ENCODE data around the gene FHIP1B. TPM values are rescaled to one million over a fixed set of nuclear protein-coding genes. Genes with fewer than 3 reads are reported as not detected.

Gene FHIP1B
- total RNA-seq, 1 donor from 2014 or later: 6.9 TPM

DNA sequence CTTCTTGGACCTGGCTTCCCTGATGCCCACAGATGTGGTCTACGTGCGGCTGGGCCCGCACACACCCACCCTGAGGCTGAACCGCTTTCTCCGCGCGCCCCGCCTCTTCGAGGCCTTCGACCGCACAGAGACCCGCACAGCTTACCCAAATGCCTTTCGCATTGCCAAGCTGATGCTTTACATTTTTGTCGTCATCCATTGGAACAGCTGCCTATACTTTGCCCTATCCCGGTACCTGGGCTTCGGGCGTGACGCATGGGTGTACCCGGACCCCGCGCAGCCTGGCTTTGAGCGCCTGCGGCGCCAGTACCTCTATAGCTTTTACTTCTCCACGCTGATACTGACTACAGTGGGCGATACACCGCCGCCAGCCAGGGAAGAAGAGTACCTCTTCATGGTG lies 5.7 kb upstream of the FHIP1B start:
- no peak for DNase-seq (ENCODE audit: low read depth in 2 of 2)

DNA sequence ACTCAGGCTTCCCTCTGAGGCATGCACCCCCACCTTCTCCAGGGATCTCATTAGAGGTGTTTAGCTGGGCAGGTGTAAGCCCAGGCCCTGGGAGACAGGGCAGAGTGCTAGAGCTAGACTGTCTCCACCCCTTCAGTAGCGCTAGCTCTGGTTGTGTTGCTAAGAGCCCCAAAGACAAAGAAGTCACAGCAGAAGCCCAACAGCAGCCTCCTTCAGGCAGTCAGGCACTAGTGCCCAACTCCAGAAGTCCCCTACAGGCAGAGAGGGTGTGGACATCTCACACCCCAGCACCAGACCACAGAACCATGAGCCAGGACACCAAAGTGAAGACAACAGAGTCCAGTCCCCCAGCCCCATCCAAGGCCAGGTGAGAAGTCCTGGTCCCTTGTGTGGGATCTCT lies 4.5 kb upstream of the FHIP1B start, which contains the start of gene CNGA4:
CNGA4 (plus strand) TSS at position 188 of the 400 bp plus-strand sequence; CDS start at position 306, 118 bp downstream.
- no peak for DNase-seq (ENCODE audit: low read depth in 2 of 2)

DNA sequence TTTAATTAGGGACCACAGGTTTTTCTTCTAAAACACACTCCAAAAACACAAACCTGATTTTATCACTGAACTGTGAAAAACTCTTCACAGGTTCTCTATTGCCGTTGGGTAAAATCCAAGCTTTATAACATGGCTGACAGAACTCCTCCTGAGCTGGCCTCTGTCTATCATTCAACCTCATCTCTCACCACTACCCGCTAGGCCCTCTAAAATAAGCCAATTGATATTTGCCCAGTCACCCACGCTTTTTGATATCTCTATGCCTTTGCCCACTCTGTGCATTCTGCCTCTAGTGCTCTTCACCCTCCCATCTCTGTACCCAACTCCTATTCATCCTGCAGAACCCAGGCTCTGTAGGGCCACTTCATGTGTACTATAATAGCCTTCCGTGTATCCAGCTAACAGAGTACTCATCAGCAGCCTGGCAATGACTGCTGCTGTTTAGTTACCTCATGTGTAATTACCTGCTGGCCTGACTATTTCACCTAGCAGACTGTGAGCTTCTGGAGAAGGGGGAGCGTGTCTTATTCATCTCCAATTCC lies 3.4 kb upstream of the FHIP1B start:
- no peak for DNase-seq (ENCODE audit: low read depth in 2 of 2)

DNA sequence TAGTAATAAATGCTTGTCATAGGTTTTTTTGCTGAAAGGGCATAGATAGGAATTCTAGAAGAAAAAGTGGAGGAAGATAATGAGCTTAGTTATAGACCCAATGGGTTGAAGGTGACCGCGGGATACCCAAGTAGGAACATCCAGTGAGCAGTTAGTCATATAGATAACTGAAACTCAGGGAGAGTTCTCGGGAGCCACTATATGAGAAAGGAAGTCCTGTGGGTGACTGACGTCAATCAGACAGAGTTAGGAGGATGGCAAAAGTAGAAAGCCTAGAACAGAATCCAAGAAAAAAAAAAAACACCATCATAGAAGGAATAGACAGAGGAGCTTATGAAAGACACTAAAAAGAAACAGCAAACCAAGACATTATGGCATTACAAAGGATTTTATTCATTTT lies 2.8 kb upstream of the FHIP1B start:
- DNase-seq (ENCODE audit: low read depth in 2 of 2): no peak

DNA sequence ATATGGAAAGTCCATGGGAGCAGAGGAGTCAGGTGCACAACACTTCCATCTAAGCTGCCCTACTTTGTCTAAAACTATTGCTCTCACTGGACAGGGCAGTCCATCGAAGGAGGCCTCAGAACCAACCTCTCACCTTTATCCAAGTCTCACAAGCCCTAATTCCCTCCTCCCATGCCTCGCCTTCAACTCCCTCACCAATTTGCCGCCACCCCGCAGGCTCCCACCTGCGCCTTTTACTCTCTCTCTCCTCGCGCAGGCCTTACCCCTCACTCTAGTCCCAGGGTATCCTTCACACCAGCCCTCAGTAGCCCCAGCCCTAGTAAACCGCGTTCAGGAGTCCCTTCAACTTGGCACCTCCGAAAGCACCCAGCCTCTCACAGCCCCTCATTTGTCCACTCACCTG lies 451 bp downstream of the FHIP1B start:
- DNase-seq (ENCODE audit: low read depth in 2 of 2): no peak

DNA sequence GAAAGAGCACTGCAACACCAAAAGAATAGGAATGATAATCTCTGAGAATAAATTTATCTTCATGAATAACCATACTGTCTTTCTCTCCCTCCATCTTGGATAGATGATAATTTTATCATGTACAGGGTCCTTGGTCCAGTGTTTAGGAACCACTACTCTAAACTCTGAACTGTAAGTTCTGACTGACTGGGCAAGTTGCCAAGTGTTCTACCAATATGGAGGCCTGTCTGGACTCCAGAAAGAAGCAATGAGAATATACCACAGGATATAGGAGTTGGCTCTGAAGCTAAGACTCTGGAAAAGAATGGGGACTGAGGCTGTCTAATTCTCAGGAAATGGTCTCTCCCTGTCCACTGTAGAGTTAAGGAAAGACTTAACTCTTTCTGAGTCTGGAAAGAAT lies 1.5 kb downstream of the FHIP1B start:
- DNase-seq (ENCODE audit: low read depth in 2 of 2): no peak

DNA sequence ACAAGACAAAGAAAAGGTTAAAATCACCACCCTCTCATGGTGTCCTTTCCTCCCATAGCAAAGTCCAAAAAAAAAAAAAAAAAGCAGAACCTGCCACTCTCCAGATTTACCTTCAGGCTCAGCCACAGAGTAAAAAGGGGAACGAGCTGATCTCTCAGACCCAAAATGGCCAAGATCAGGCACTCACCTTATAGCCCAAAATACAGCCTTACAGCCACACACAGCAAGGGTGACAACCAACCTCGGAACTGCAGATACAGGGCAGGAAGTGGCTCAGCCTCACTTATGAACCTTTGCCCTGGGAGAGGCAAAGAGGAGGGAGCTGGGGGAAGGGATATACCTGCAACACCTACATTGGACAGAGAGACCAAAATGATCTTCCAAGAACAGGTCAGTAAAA lies 4.5 kb downstream of the FHIP1B start:
- no peak for DNase-seq (ENCODE audit: low read depth in 2 of 2)

DNA sequence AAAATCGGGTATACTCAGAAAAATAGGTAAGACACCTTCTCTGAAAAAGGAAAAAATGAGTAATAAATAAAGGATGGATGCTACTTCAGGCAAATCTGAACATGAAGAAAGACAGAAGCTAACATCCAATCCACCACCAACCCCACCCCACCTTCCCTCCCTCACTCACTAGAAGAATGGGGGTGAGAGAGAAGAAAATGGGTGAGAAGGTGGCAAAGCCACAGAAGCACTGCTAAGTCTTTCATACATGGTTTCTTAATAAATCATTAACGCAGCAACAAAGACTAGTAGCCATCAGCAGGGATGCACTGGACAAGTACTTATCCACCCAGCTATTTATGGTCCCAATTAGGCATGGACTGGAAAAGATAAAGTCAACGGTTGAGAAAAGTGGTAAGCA lies 5.9 kb downstream of the FHIP1B start:
- no peak for DNase-seq (ENCODE audit: low read depth in 2 of 2)

DNA sequence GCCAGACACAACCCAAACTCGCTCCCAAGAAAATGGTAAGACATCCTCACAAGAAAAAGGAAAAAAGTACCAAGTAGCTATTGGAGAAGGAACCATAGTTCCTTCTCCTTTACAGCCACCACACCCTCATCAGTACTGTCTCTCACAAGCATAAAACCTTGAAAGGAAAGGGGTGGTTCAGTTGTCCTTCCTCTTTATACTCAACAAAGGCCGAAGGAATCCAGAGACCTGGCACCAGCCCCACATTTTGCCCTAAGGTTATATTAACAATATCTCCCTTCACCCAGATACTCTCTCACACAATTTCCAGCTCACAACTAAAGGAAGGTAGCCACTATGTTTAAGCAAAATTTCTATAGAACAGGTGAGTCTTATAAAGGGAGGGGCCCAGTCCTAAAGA lies 8.5 kb downstream of the FHIP1B start:
- DNase-seq (ENCODE audit: low read depth in 2 of 2): peak in 1 of 2 donors; percentile 17

DNA sequence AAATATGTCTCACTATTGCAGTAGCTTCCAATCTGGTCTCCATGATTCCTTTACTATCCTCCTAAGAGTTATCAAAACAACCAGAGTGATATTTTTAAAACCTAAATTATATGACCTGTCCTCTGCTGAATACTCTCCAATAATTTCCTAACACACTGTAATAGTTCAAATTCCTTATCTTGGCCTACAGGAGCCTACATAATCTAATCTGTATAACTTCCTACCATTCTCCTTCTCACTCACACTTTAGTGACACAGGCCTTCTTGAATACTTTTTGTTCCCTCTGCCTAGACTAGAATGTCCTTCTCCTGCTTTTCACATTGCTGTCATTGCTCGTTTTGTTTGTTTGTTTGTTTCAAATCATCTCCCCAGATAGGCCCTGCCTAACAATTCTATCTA lies 9.4 kb downstream of the FHIP1B start:
- DNase-seq (ENCODE audit: low read depth in 2 of 2): no peak

DNA sequence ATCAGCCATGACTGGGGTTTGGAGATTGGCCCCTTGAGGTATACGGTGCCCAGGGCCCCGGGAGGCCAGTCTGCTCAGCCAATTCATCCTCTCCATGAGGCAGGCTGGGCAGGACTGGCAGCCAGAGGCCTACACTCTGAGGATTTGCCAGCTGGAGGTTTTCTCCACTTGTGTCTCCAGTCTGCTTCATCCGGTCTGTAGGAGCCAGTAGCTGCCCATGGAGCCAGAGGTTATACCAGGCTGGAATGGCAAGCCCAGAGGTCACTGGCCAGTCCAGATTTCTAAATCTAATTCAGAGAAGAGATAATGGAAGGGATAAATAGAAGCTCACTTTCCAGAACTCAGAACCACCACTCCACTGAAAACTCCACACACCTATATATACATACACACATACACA lies 10.0 kb downstream of the FHIP1B start:
- DNase-seq (ENCODE audit: low read depth in 2 of 2): no peak

DNA sequence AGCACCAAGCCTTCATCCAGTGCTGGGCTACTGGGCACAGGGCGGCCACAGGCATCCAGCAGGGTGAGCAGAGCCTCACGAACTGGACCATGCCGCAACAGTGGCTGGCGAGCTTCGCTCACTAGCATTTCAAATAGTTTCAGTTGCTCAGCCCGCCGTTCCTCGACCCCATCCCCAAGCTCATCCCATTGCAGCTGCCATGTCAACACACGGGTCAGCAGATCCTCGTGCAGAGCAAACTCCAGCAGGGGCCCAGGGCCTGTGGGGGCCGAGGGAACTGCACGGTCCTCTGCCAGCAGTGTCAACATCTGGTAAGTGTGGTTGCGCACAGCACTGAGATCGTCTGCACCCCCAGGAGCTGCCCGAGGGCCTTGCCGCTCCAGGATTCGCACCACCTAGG lies 10.6 kb downstream of the FHIP1B start:
- DNase-seq (ENCODE audit: low read depth in 2 of 2): no peak

DNA sequence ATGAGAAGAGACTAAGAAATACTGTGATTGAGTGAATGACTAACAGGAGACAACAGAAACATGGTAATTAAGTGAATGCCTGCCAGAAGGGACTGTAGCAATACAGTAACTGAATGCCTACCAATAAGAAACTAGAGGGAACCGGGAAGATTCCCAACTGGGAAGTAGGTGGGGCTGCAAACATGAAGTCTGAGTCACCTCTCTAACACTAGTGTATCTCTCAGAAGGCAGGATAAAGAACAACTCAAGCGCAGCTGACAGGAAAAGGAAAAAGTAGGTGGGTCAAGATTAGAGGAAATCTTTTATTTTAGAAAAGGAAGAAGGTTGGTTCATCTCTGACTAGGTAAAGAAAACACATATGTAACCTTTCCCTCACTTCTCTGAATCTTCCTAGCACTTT lies 15.1 kb downstream of the FHIP1B start:
- peak in 1 of 2 donors; percentile 81 for DNase-seq (ENCODE audit: low read depth in 2 of 2)

DNA sequence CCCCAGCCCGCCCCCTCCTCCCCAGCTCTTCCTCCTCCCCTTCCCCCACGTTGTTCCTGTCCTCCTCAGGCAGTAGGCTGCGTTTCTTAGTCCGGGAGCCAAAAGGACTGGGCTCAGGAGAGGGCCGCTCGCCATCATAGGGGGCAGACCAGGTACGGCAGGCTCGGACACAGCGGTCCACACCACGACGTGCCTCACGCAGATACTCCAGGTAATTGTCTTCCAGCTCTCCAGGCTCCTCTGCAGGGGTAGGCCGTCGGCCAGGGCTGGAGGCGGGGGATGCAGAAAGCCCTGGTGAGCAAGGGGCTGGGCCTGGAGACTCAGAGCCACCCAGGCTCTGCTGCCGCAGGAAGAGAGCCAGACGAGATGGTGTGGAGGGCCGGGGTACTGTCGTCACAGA lies 16.7 kb downstream of the FHIP1B start:
- DNase-seq (ENCODE audit: low read depth in 2 of 2): no peak

DNA sequence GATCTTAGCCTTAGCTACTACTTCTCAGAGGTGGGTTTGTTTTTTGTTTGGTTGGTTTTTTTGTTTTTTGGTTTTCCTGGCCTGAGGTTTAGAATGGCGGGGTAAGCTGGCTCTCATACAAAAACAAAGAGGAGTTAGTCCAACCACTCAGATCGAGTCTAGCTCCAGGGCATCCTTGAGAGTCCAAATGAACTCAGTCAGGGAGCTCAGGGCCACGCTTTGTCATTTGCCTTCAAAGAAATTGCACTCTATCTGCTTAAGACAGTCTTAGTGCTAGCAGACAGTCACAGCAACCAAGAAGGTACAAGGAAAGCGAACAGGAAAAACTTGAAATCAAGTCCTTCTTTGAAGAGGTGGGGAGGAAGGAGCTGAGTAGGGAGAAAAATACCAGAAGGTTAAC lies 17.9 kb downstream of the FHIP1B start:
- no peak for DNase-seq (ENCODE audit: low read depth in 2 of 2)

DNA sequence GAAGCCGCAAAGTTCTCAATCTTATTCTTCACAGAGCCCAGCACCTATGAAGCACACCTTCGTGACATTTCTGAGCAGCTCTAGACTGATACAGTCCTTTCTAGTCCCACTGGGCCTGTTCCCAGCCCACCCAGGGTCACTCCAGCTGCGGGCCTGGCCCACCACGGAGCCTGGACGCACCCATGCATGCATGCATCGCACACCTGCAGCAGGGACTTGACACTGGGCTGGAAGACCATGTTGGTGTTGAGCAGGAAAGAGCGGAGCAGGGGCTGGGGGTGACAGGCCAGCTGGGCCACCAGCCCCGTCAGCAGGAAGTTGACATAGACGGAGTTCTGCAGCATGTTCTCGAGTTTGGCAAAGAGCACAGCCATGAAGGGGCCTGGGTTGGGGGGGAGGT lies 19.9 kb downstream of the FHIP1B start:
- DNase-seq (ENCODE audit: low read depth in 2 of 2): no peak

DNA sequence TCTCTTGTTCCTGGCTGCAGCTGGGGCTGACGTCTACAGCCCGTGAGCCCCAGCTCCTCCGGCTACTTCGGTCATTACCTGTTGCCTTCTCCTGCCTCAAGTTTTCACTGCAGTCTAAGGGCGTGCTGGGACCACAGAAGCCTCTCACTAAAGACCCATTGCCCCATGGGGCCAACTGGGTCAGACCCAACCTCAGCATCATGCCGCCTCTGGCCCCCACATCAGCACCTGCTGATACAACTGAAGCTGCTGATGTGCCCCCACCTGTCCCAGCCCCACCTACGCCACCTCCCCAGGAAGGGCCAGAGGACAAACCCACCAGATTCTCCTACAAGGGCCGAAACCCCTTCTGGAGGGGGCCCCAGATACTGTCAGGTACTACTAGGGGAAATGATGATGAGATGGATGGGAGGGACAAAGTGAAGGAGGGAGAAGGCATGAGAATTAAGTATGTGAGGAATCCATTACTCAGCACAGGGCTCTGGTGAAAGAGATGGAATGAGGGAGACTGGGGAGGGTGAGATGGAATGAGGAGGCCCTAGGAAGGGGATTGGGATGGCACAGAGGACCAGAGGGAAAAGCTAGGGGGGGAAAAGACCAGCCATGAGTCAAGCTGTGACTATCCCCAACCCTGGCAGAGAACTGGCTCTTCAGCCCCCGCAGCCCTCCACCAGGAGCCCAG lies 24.0 kb downstream of the FHIP1B start:
- no peak for DNase-seq (ENCODE audit: low read depth in 2 of 2)

DNA sequence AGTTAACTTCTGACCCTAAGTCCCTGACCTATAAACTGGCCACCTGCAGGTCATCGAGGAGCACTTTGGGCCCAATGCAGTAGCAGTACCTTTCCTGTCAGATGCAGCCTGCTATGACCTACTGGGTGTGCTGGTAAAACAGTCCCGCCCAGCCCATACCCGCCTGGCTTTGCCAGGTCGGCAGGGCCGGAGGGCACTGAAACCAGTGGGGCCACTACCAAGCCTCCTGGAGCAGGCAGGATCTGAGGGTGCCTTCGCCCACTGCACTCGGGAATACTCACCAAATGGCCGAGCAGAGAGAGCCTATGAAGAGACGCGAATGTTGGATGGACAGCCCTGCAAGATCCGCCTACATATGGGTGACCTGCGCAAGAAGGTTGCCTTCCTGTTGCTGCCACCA lies 24.6 kb downstream of the FHIP1B start:
- DNase-seq (ENCODE audit: low read depth in 2 of 2): no peak

DNA sequence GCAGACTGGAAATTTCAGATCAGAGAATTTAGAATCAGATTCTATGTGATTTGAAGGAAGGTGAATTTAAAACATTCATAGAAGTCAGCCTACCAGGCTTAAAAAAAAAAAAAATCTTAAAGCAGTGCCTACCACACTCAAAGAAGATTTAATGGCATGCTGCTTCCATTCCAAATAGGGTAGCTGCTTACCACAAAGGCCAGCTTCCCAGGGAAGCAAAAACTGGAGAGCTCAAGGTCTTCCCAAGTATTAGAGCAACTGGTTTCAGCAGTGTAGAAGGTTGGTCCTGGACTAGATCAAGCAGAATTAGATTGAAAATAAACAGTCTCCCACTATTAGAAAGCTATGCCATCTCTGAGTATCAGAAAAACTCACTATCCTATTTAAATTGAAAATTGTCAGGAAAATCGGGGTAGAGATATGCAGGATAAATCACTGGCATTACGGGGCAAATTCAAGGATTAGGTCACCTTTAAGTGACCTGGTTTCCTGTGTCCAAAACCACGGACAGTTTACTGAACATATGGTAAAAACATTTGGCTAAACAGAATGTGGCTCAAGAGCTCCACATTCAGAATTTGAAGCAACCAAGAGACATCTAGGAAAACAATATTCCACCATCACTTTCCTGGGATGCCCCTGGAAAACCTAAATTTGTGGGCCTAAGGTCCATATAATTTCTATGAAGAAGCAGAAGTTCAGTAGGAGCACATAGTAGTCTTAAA lies 27.8 kb downstream of the FHIP1B start:
- no peak for DNase-seq (ENCODE audit: low read depth in 2 of 2)

DNA sequence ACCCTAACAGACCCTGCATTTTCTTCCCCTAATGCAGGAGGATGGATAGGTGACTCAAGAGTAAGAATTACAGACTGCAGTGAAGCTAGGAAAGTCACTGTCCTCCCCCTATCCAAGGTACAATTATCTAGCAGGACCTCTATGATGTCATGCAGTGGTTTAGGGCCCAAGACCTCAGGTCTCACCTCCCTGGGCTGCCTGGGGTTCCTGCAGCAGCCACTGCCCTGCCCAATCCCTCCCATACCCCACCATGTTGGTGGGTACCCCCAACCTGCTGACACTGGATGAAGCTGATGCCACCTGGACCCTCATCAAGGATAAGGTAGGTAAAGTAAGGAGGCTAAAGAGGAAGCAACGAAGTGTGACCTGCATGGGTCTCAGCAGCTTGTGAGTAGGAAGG lies 29.1 kb downstream of the FHIP1B start, which contains the start of gene C11orf42:
C11orf42 (plus strand) TSS at position 192 of the 400 bp plus-strand sequence; CDS start at position 251, 59 bp downstream.
- DNase-seq (ENCODE audit: low read depth in 2 of 2): no peak

DNA sequence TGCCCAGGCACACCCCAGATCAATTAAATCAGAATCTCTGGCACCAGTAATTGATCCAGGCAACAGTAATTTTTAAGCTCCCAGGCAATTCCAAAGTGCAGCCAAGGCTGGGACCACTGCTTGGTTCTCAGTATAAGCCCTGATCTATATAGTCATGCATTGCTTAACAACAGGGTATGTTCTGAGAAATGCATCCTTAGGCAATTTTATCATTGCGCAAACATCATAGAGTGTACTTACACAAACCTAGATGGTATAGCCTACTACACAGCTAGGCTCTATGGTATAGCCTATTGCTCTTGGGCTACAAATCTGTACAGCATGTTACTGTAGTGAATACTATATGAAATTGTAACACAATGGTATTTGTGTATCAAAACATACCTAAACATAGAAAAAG lies 29.7 kb downstream of the FHIP1B start:
- DNase-seq (ENCODE audit: low read depth in 2 of 2): no peak

DNA sequence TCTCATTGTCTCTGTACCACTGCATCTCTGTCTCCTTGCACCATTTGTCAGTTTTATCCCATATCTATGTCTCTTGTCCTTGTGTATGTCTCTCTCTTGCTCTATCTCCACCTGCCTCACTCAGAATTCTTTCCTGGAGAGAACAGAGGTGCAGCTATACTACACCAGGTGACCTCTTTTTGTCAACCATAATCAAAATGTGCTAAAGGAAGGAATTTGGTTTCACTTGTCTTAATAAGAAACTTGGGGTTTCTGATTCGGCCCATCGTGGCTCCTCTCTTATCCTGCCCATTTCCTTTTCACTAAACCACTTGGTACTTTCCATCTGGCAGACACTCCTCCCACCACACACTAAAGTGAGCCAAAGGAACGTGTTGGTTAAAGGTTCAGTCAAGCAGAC lies 31.1 kb downstream of the FHIP1B start:
- no peak for DNase-seq (ENCODE audit: low read depth in 2 of 2)

DNA sequence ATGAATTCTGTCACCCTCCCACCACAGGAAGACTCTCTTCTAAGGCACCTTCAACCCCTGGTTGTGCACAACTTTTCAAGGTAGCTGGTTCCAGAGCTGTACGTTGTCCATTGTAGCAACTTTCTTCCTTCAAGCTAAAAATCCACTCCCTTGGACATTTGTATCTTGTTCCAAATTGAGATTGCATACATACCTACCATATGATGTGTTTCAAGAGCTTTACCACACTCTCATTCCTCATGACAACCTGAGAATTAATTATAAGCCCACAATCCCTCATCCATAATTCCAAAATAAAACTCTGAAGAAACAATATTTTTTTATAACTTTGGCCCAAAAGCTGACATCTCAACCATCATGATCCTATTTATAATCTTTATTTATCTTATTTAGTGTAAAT lies 32.4 kb downstream of the FHIP1B start:
- DNase-seq (ENCODE audit: low read depth in 2 of 2): no peak

Data from dermis microvascular lymphatic vessel endothelial cell (primary cell).